Endodermal cell (in vitro differentiated cells): ENCODE measurements around the gene SLC39A5. TPM values are rescaled to one million over a fixed set of nuclear protein-coding genes. Genes with fewer than 3 reads are reported as not detected.

ENCODE experiments used
- DNase-seq: peaks from one replicate; pipeline ENCODE4 v3.0.0-alpha.2; 2017
- H3K27ac ChIP-seq: 2 replicates; pipeline ENCODE4 v1.5.1; 2013; ENCODE audit warnings: mild to moderate bottlenecking, low read depth, low read length, moderate library complexity
- H3K27me3 ChIP-seq: 2 replicates; pipeline ENCODE4 v1.6.1; 2013; ENCODE audit warnings: mild to moderate bottlenecking, low read length, moderate library complexity; ENCODE audit not compliant: insufficient read depth, control insufficient read depth, poor library complexity, severe bottlenecking
- H3K36me3 ChIP-seq: 2 replicates; pipeline ENCODE4 v1.7.0; 2013; ENCODE audit warnings: mild to moderate bottlenecking, low read length, moderate library complexity; ENCODE audit not compliant: control insufficient read depth, insufficient read depth
- H3K4me1 ChIP-seq: one replicate; pipeline ENCODE4 v1.7.0; 2013; ENCODE audit warnings: low read length; ENCODE audit not compliant: control insufficient read depth, insufficient read depth
- H3K4me3 ChIP-seq: 2 replicates; pipeline ENCODE4 v1.5.1; 2013; ENCODE audit warnings: mild to moderate bottlenecking, low read length, moderate library complexity
- H3K9ac ChIP-seq: 2 replicates; pipeline ENCODE4 v1.6.1; 2013; ENCODE audit warnings: mild to moderate bottlenecking, low read length, moderate library complexity; ENCODE audit not compliant: poor library complexity, severe bottlenecking; ENCODE audit errors: extremely low read depth
- H3K9me3 ChIP-seq: 2 replicates; pipeline ENCODE4 v1.6.1; 2013; ENCODE audit warnings: mild to moderate bottlenecking, low read length, moderate library complexity; ENCODE audit not compliant: control insufficient read depth
- H3K27ac Mint-ChIP-seq: 2 replicates; pipeline ENCODE4 v1.8.0; 2020; ENCODE audit warnings: mixed read lengths
- H3K27me3 Mint-ChIP-seq: 2 replicates; pipeline ENCODE4 v1.8.0; 2021; ENCODE audit warnings: mild to moderate bottlenecking, mixed read lengths; ENCODE audit not compliant: insufficient read depth
- H3K36me3 Mint-ChIP-seq: 2 replicates; pipeline ENCODE4 v1.8.0; 2020; ENCODE audit warnings: low read depth, mixed read lengths
- H3K4me1 Mint-ChIP-seq: 2 replicates; pipeline ENCODE4 v1.8.0; 2020; ENCODE audit warnings: mixed read lengths
- H3K4me3 Mint-ChIP-seq: 2 replicates; pipeline ENCODE4 v1.8.0; 2020; ENCODE audit warnings: mild to moderate bottlenecking, moderate library complexity, mixed read lengths
- H3K9me3 Mint-ChIP-seq: 2 replicates; pipeline ENCODE4 v1.8.0; 2020; ENCODE audit warnings: mild to moderate bottlenecking, mixed read lengths
- WGBS, 2 experiments: methylation state at CpG; one replicate each; pipeline versions ENCODE4 v1.1.5 to v1.1.7; 2013; ENCODE audit warnings: missing lambda C conversion rate in 2 of 2, mixed read lengths in 1 of 2; ENCODE audit not compliant: insufficient coverage in 1 of 2, insufficient read length in 1 of 2; 5-methylcytosine and 5-hydroxymethylcytosine counted together
- total RNA-seq, 2 donors: library from RNA; stranded (reverse); fragmentation: NEBNext Ultra II Directional in 1 of 2; extraction: Animal tissue kit (Norgen Biotek cat#: 25700) in 1 of 2; gene quantifications; 2 replicates in 1 of 2; 3 replicates in 1 of 2; pipeline ENCODE4 v1.2.1, GENCODE V29; 2021
- TF ChIP-seq, protein P1 (sequence below): fragments of 200-600 bp; sonication (generic); conservative IDR thresholded peaks from 2 replicates; pipeline ENCODE4 v1.5.0; 2021; ENCODE audit warnings: antibody characterized with exemption, mild to moderate bottlenecking

SLC39A5 gene
- total RNA-seq, 2 donors from 2014 or later, result 2.5 to 3.2 TPM

DNA sequence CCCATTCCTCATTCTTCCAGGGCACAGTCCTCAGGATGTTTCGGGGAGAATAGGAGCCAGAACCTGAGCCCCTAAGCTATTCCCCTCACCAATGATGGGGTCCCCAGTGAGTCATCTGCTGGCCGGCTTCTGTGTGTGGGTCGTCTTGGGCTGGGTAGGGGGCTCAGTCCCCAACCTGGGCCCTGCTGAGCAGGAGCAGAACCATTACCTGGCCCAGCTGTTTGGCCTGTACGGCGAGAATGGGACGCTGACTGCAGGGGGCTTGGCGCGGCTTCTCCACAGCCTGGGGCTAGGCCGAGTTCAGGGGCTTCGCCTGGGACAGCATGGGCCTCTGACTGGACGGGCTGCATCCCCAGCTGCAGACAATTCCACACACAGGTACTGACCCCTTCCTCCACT lies 1.3 kb downstream of the SLC39A5 start:
- H3K4me1 ChIP-seq, result no peaks in the 10 kb centered on the region
- no peaks in the 10 kb centered on the region for H3K9me3 ChIP-seq
- no peak for DNase-seq
- Mint-ChIP-seq H3K27ac (no peak overlapping the region), H3K4me1 (no peaks in the 10 kb centered on the region), H3K36me3 (peaks cover 3% of the 10 kb centered on the region), H3K9me3 (no peaks in the 10 kb centered on the region), H3K27me3 (peaks cover 8% of the 10 kb centered on the region), H3K4me3 (no peak overlapping the region)
- H3K4me3 ChIP-seq, result no peak overlapping the region
- TF ChIP-seq, protein P1, sequence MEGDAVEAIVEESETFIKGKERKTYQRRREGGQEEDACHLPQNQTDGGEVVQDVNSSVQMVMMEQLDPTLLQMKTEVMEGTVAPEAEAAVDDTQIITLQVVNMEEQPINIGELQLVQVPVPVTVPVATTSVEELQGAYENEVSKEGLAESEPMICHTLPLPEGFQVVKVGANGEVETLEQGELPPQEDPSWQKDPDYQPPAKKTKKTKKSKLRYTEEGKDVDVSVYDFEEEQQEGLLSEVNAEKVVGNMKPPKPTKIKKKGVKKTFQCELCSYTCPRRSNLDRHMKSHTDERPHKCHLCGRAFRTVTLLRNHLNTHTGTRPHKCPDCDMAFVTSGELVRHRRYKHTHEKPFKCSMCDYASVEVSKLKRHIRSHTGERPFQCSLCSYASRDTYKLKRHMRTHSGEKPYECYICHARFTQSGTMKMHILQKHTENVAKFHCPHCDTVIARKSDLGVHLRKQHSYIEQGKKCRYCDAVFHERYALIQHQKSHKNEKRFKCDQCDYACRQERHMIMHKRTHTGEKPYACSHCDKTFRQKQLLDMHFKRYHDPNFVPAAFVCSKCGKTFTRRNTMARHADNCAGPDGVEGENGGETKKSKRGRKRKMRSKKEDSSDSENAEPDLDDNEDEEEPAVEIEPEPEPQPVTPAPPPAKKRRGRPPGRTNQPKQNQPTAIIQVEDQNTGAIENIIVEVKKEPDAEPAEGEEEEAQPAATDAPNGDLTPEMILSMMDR, result no peak
- H3K27ac ChIP-seq, result no peak overlapping the region
- peaks cover 3% of the 10 kb centered on the region for H3K36me3 ChIP-seq
- no peak overlapping the region for H3K9ac ChIP-seq
- no peaks in the 10 kb centered on the region for H3K27me3 ChIP-seq
- WGBS, 2 experiments, result 93 to 94% methylated on average over 9 to 11 of the region's 11 CpGs

DNA sequence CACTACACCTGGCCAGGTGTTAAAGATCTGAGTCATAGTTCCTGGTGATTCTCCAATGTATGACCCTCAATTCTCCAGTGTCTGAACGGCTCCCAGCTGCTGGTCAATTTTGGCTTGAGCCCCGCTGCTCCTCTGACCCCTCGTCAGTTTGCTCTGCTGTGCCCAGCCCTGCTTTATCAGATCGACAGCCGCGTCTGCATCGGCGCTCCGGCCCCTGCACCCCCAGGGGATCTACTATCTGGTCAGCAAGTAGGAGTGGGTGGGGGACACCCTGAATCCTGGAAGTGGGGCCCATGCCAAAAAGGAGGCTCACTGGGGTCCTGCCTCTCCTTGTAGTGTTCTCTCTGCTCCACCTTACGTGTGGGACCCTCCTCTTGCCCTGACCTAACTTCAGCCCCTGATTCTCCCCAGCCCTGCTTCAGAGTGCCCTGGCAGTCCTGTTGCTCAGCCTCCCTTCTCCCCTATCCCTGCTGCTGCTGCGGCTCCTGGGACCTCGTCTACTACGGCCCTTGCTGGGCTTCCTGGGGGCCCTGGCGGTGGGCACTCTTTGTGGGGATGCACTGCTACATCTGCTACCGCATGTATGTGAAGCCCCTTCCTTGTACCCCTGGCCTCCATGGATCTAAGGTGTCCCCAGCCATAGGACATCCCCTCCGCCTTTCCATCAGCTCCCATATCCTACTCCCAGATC lies 5.0 kb downstream of the SLC39A5 start:
- Histone ChIP-seq H3K4me3 (no peak overlapping the region), H3K9me3 (no peaks in the 10 kb centered on the region), H3K36me3 (peaks cover 6% of the 10 kb centered on the region), H3K9ac (no peak overlapping the region), H3K27me3 (no peaks in the 10 kb centered on the region), H3K27ac (no peak overlapping the region), H3K4me1 (no peaks in the 10 kb centered on the region)
- 88 to 91% methylated on average over 9 to 16 of the region's 16 CpGs for WGBS, 2 experiments
- no peaks in the 10 kb centered on the region for H3K9me3 Mint-ChIP-seq
- no peaks in the 10 kb centered on the region for H3K4me1 Mint-ChIP-seq
- H3K27ac Mint-ChIP-seq, result no peak overlapping the region
- no peak overlapping the region for H3K4me3 Mint-ChIP-seq
- TF ChIP-seq, protein P1, result no peak
- peaks cover 9% of the 10 kb centered on the region for H3K36me3 Mint-ChIP-seq
- peaks cover 8% of the 10 kb centered on the region for H3K27me3 Mint-ChIP-seq
- DNase-seq, result no peak

DNA sequence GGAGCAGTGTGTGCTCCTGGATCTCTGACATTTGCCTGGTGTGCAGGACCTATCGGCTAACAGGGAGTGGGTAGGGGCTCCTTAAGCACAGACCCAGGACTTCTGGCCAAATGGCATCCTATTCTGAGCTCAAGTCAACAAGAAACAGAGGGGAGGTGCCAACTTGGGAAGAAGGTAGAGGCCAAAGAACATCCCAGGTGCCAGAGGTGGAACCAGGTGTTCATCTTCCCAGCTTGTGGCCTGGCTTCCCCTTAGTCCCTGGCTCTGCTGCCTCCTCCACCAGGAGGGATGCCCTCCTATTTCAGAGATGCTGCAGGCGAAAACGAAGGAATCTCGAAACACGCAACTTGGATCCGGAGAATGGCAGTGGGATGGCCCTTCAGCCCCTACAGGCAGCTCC lies 6.2 kb downstream of the SLC39A5 start:
- no peak for DNase-seq
- no peaks in the 10 kb centered on the region for H3K4me1 ChIP-seq
- peaks cover 11% of the 10 kb centered on the region for H3K36me3 ChIP-seq
- no peaks in the 10 kb centered on the region for H3K27me3 ChIP-seq
- TF ChIP-seq, protein P1, result no peak
- no peaks in the 10 kb centered on the region for H3K4me1 Mint-ChIP-seq
- H3K4me3 Mint-ChIP-seq, result no peak overlapping the region
- no peak overlapping the region for H3K4me3 ChIP-seq
- H3K9me3 Mint-ChIP-seq, result no peaks in the 10 kb centered on the region
- H3K9ac ChIP-seq, result no peak overlapping the region
- no peak overlapping the region for H3K27ac Mint-ChIP-seq
- H3K36me3 Mint-ChIP-seq, result peaks cover 19% of the 10 kb centered on the region
- H3K27me3 Mint-ChIP-seq, result peaks cover 8% of the 10 kb centered on the region
- WGBS, 2 experiments, result 86 to 97% methylated on average over 6 of the region's 6 CpGs
- no peak overlapping the region for H3K27ac ChIP-seq
- no peaks in the 10 kb centered on the region for H3K9me3 ChIP-seq
